HCT116 (cell line): ENCODE measurements around the gene SPSB2. TPM values are rescaled to one million over a fixed set of nuclear protein-coding genes. Genes with fewer than 3 reads are reported as not detected.

ENCODE experiments used
- ATAC-seq: fragments of 200-7000 bp; cut with Tn5 transposase; 2 replicates; pipeline ENCODE4 v1.9.1; 2020; ENCODE audit warnings: mild to moderate bottlenecking, moderate library complexity
- BruUV-seq: library from RNA; stranded (reverse); fragments of 400-500 nt; replicated peaks from 2 replicates; lab custom pipeline; 2021; lab: Mats Ljungman, UMichigan
- CTCF ChIA-PET: fragments of 300-600 bp; sonication (Branson Sonifier 250); formaldehyde crosslinking; loops from one replicate; lab custom pipeline; 2021; ENCODE audit warnings: antibody characterized with exemption; lab: Charles Lee
- POLR2A ChIA-PET: fragments of 300-600, 350-600 bp; sonication (Branson Sonifier 250); formaldehyde crosslinking; loops from one replicate; lab custom pipeline; 2021; ENCODE audit warnings: antibody characterized with exemption; lab: Charles Lee
- RAD21 ChIA-PET, 2 experiments: fragments of 300-600 bp; sonication (Branson Sonifier 250); formaldehyde crosslinking; loops; one replicate each; lab custom pipeline; 2023; ENCODE audit warnings: low total read pairs in 2 of 2; ENCODE audit not compliant: uncharacterized antibody in 2 of 2, unreplicated experiment in 2 of 2, low non-redundant PET in 1 of 2; lab: Charles Lee
- DNase-seq: peaks from one replicate; pipeline ENCODE4 v3.0.0-alpha.2; 2010; ENCODE audit warnings: low read depth, low spot score
- H2AFZ ChIP-seq: fragments of 200-600 bp; shearing (Covaris generic), sonication (generic); 2 replicates; pipeline ENCODE4 v1.6.1; 2017; ENCODE audit warnings: low read depth, mixed run types, mixed read lengths, antibody characterized with exemption, low read length; ENCODE audit not compliant: poor library complexity, severe bottlenecking
- H3K27ac ChIP-seq: 2 replicates; pipeline ENCODE4 v1.5.1; 2012; ENCODE audit warnings: low read depth, low read length
- H3K27me3 ChIP-seq: fragments of 200-600 bp; sonication (generic); 2 replicates; pipeline ENCODE4 v1.6.1; 2016; ENCODE audit warnings: mixed run types, low read length, mixed read lengths; ENCODE audit not compliant: insufficient read depth
- H3K36me3 ChIP-seq, 2 experiments: fragments of 200-500 bp in 1 of 2; fragments of 200-600 bp in 1 of 2; sonication (Bioruptor generic) in 1 of 2; sonication (generic) in 1 of 2; 2 replicates each; pipeline versions ENCODE4 v1.5.1 to v1.6.1; 2014 to 2016; ENCODE audit warnings: low read length in 2 of 2, inconsistent platforms in 1 of 2, mixed read lengths in 1 of 2, mixed run types in 1 of 2; ENCODE audit not compliant: insufficient read depth in 2 of 2, control insufficient read depth in 1 of 2
- H3K4me1 ChIP-seq, 2 experiments: fragments of 200-600 bp in 1 of 2; sonication (generic) in 1 of 2; 2 replicates each; pipeline versions ENCODE4 v1.5.1 to v1.6.1; 2012 to 2017; ENCODE audit warnings: low read length in 2 of 2, inconsistent platforms in 1 of 2, mild to moderate bottlenecking in 1 of 2, mixed read lengths in 1 of 2, mixed run types in 1 of 2, moderate library complexity in 1 of 2; ENCODE audit not compliant: insufficient read depth in 2 of 2, control insufficient read depth in 1 of 2
- H3K4me2 ChIP-seq: fragments of 200-600 bp; sonication (generic); 2 replicates; pipeline ENCODE4 v1.6.1; 2017; ENCODE audit warnings: mixed run types, low read length, mixed read lengths
- H3K4me3 ChIP-seq, 2 experiments: fragments of 200-600 bp in 1 of 2; sonication (generic) in 1 of 2; replicated peaks in 1 of 2; 2 replicates each; pipeline ENCODE4 v1.5.1; 2011 to 2016; ENCODE audit warnings: low read length in 2 of 2, control low read depth in 1 of 2, low read depth in 1 of 2, mild to moderate bottlenecking in 1 of 2, mixed read lengths in 1 of 2, mixed run types in 1 of 2
- H3K79me2 ChIP-seq: fragments of 200-600 bp; sonication (generic); 2 replicates; pipeline ENCODE4 v1.6.1; 2017; ENCODE audit warnings: mild to moderate bottlenecking, mixed run types, low read length, moderate library complexity, mixed read lengths; ENCODE audit not compliant: insufficient read depth
- H3K9ac ChIP-seq: fragments of 200-600 bp; sonication (generic); 2 replicates; pipeline ENCODE4 v1.6.1; 2016; ENCODE audit warnings: low read length, mixed read lengths
- H3K9me2 ChIP-seq: fragments of 200-600 bp; sonication (generic), shearing (Covaris generic); 2 replicates; pipeline ENCODE4 v1.6.1; 2017; ENCODE audit warnings: mixed run types, mild to moderate bottlenecking, moderate library complexity; ENCODE audit not compliant: insufficient read depth
- H3K9me3 ChIP-seq, 2 experiments: fragments of 200-500 bp in 1 of 2; fragments of 200-600 bp in 1 of 2; sonication (Bioruptor generic) in 1 of 2; sonication (generic) in 1 of 2; 2 replicates each; pipeline ENCODE4 v1.6.1; 2014 to 2017; ENCODE audit warnings: low read length in 2 of 2, mixed read lengths in 2 of 2, inconsistent platforms in 1 of 2, low read depth in 1 of 2, mild to moderate bottlenecking in 1 of 2, mixed run types in 1 of 2, moderate library complexity in 1 of 2; ENCODE audit not compliant: control insufficient read depth in 1 of 2, insufficient read depth in 1 of 2
- H4K20me1 ChIP-seq: fragments of 200-600 bp; sonication (generic), shearing (Covaris generic); 2 replicates; pipeline ENCODE4 v1.6.1; 2017; ENCODE audit warnings: mixed run types, mild to moderate bottlenecking, moderate library complexity; ENCODE audit not compliant: insufficient read depth
- CBX3 ChIP-seq: IDR thresholded peaks from 2 replicates; pipeline ENCODE4 v1.6.1; 2012; ENCODE audit warnings: low read depth
- CEBPB ChIP-seq: IDR thresholded peaks from 2 replicates; pipeline ENCODE4 v1.6.1; 2012; ENCODE audit warnings: low read depth
- EZH2 ChIP-seq: fragments of 200-600 bp; sonication (generic); IDR thresholded peaks from 2 replicates; pipeline ENCODE4 v1.6.1; 2017; ENCODE audit warnings: antibody characterized with exemption, mixed run types
- JUND ChIP-seq: IDR thresholded peaks from 2 replicates; pipeline ENCODE4 v1.6.1; 2012
- POLR2A ChIP-seq: IDR thresholded peaks from 2 replicates; pipeline ENCODE4 v1.7.0; 2011; ENCODE audit warnings: borderline replicate concordance; ENCODE audit not compliant: insufficient read depth, insufficient read length; ENCODE audit errors: extremely low read depth
- SIN3A ChIP-seq: IDR thresholded peaks from 2 replicates; pipeline ENCODE4 v1.6.1; 2012; ENCODE audit warnings: low read depth
- SP1 ChIP-seq: IDR thresholded peaks from 2 replicates; pipeline ENCODE4 v1.6.1; 2012; ENCODE audit warnings: low read depth
- SRF ChIP-seq: IDR thresholded peaks from 2 replicates; pipeline ENCODE4 v1.6.1; 2012; ENCODE audit warnings: low read depth
- YY1 ChIP-seq: IDR thresholded peaks from 2 replicates; pipeline ENCODE4 v1.6.1; 2011; ENCODE audit warnings: low read length, low read depth, moderate library complexity, mild to moderate bottlenecking; ENCODE audit not compliant: insufficient replicate concordance; ENCODE audit errors: extremely low read depth
- intact Hi-C: fragments of 100-400 bp; cut with micrococcal nuclease; formaldehyde crosslinking; loops from 2 replicates; pipeline ENCODE4 v1.10.0; 2022
- total RNA-seq: library from RNA; stranded (reverse); gene quantifications from one replicate; pipeline ENCODE4 v1.2.1, GENCODE V29; 2021; ENCODE audit not compliant: unreplicated experiment
- TF ChIP-seq, protein P1 (sequence below): IDR thresholded peaks from 2 replicates; pipeline ENCODE4 v1.6.1; 2011; ENCODE audit warnings: mild to moderate bottlenecking, low read length, moderate library complexity; ENCODE audit not compliant: insufficient replicate concordance; ENCODE audit errors: extremely low read depth
- TF ChIP-seq, protein P2 (sequence below): IDR thresholded peaks from 2 replicates; pipeline ENCODE4 v1.6.1; 2012
- TF ChIP-seq, protein P3 (sequence below): IDR thresholded peaks from 2 replicates; pipeline ENCODE4 v1.6.1; 2012
- TF ChIP-seq, protein P4 (sequence below): IDR thresholded peaks from 2 replicates; pipeline ENCODE4 v1.6.1; 2012; ENCODE audit warnings: low read depth
- TF ChIP-seq, protein P5 (sequence below), 3 experiments: fragments of 200-600 bp in 1 of 3; sonication (generic) in 1 of 3; IDR thresholded peaks in 2 of 3; conservative IDR thresholded peaks in 1 of 3; 2 replicates each; pipeline ENCODE4 v1.5.1; 2012 to 2017; ENCODE audit warnings: low read depth in 2 of 3, low read length in 2 of 3, antibody characterized with exemption in 1 of 3, borderline replicate concordance in 1 of 3, control low read depth in 1 of 3, mild to moderate bottlenecking in 1 of 3, mixed read lengths in 1 of 3, mixed run types in 1 of 3, moderate library complexity in 1 of 3; ENCODE audit not compliant: insufficient read depth in 1 of 3

The SPSB2 gene
- total RNA-seq, 1 experiment from 2014 or later, result 10.0 TPM

GRCh38 chr12:6858799-6859198 is 14.3 kb downstream of the SPSB2 start:
- Histone ChIP-seq H3K27ac (no peak overlapping the region), H3K9ac (no peak overlapping the region), H3K4me3 (no peak overlapping the region), H3K9me2 (no peaks in the 10 kb centered on the region), H3K9me3 (no peaks in the 10 kb centered on the region), H3K79me2 (peaks cover 18% of the 10 kb centered on the region), H2AFZ (no peak overlapping the region), H3K4me1 (peaks cover 2 to 4% of the 10 kb centered on the region in 2 experiments; a peak in 3 of 4 replicates), H3K4me2 (no peak overlapping the region), H4K20me1 (no peaks in the 10 kb centered on the region), H3K36me3 (peaks cover 60 to 73% of the 10 kb centered on the region in 2 experiments), H3K27me3 (no peaks in the 10 kb centered on the region)
- TF ChIP-seq, protein P1, sequence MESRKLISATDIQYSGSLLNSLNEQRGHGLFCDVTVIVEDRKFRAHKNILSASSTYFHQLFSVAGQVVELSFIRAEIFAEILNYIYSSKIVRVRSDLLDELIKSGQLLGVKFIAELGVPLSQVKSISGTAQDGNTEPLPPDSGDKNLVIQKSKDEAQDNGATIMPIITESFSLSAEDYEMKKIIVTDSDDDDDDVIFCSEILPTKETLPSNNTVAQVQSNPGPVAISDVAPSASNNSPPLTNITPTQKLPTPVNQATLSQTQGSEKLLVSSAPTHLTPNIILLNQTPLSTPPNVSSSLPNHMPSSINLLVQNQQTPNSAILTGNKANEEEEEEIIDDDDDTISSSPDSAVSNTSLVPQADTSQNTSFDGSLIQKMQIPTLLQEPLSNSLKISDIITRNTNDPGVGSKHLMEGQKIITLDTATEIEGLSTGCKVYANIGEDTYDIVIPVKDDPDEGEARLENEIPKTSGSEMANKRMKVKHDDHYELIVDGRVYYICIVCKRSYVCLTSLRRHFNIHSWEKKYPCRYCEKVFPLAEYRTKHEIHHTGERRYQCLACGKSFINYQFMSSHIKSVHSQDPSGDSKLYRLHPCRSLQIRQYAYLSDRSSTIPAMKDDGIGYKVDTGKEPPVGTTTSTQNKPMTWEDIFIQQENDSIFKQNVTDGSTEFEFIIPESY, result no peak
- no peak for TF ChIP-seq SIN3A
- TF ChIP-seq, protein P2, sequence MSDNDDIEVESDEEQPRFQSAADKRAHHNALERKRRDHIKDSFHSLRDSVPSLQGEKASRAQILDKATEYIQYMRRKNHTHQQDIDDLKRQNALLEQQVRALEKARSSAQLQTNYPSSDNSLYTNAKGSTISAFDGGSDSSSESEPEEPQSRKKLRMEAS, result no peak
- TF ChIP-seq CEBPB, result no peak
- TF ChIP-seq SP1, result no peak
- TF ChIP-seq, protein P3, sequence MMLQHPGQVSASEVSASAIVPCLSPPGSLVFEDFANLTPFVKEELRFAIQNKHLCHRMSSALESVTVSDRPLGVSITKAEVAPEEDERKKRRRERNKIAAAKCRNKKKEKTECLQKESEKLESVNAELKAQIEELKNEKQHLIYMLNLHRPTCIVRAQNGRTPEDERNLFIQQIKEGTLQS, result no peak
- TF ChIP-seq, protein P4, sequence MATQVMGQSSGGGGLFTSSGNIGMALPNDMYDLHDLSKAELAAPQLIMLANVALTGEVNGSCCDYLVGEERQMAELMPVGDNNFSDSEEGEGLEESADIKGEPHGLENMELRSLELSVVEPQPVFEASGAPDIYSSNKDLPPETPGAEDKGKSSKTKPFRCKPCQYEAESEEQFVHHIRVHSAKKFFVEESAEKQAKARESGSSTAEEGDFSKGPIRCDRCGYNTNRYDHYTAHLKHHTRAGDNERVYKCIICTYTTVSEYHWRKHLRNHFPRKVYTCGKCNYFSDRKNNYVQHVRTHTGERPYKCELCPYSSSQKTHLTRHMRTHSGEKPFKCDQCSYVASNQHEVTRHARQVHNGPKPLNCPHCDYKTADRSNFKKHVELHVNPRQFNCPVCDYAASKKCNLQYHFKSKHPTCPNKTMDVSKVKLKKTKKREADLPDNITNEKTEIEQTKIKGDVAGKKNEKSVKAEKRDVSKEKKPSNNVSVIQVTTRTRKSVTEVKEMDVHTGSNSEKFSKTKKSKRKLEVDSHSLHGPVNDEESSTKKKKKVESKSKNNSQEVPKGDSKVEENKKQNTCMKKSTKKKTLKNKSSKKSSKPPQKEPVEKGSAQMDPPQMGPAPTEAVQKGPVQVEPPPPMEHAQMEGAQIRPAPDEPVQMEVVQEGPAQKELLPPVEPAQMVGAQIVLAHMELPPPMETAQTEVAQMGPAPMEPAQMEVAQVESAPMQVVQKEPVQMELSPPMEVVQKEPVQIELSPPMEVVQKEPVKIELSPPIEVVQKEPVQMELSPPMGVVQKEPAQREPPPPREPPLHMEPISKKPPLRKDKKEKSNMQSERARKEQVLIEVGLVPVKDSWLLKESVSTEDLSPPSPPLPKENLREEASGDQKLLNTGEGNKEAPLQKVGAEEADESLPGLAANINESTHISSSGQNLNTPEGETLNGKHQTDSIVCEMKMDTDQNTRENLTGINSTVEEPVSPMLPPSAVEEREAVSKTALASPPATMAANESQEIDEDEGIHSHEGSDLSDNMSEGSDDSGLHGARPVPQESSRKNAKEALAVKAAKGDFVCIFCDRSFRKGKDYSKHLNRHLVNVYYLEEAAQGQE, result no peak
- TF ChIP-seq CBX3, result no peak
- no peak for TF ChIP-seq YY1
- TF ChIP-seq, protein P5, sequence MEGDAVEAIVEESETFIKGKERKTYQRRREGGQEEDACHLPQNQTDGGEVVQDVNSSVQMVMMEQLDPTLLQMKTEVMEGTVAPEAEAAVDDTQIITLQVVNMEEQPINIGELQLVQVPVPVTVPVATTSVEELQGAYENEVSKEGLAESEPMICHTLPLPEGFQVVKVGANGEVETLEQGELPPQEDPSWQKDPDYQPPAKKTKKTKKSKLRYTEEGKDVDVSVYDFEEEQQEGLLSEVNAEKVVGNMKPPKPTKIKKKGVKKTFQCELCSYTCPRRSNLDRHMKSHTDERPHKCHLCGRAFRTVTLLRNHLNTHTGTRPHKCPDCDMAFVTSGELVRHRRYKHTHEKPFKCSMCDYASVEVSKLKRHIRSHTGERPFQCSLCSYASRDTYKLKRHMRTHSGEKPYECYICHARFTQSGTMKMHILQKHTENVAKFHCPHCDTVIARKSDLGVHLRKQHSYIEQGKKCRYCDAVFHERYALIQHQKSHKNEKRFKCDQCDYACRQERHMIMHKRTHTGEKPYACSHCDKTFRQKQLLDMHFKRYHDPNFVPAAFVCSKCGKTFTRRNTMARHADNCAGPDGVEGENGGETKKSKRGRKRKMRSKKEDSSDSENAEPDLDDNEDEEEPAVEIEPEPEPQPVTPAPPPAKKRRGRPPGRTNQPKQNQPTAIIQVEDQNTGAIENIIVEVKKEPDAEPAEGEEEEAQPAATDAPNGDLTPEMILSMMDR (IDR thresholded peaks at IDR 0.05 in 2 of 3, conservative IDR thresholded peaks at IDR 0.05 in 1 of 3; ENCODE audit: borderline replicate concordance in 1 of 3, insufficient read depth in 1 of 3, low read depth in 2 of 3, low read length in 2 of 3), result no peak
- TF ChIP-seq EZH2, result no peak
- TF ChIP-seq POLR2A, result no peak
- TF ChIP-seq JUND, result no peak
- TF ChIP-seq SRF, result no peak
- DNase-seq, result no peak
- POLR2A ChIA-PET, result interaction anchor here (1.1 kb wide), 1 partner anchor 10 kb away, joined by 3 read pairs; no protein-coding TSS in a partner anchor
- BruUV-seq, result no TSS peak
- intact Hi-C loops, result no loop called here
- CTCF ChIA-PET, result no interaction called here
- ATAC-seq, result no peak
- RAD21 ChIA-PET, result no interaction called here
